Measurements from ENCODE around the gene SPSB2. TPM values are rescaled to one million over a fixed set of nuclear protein-coding genes. Genes with fewer than 3 reads are reported as not detected.

The SPSB2 gene
- total RNA-seq, 3 donors from 2014 or later = 9.0 to 13.4 (median 12.7) TPM

- no peak for TF ChIP-seq CTCF (IDR thresholded peaks at IDR 0.05)
- no peak for TF ChIP-seq POLR2AphosphoS5 (IDR thresholded peaks at IDR 0.05)
- no peak for TF ChIP-seq POLR2A (IDR thresholded peaks at IDR 0.05)
- DNase-seq (ENCODE audit: low spot score in 2 of 2) = no peak
- Histone ChIP-seq H3K4me1 (no peaks in the 10 kb centered on the region), H3K9me3 (no peaks in the 10 kb centered on the region), H3K27ac (no peak overlapping the region), H3K4me3 (no peak overlapping the region), H3K36me3 (no peaks in the 10 kb centered on the region), H3K27me3 (no peaks in the 10 kb centered on the region)
- intact Hi-C loops (cut with DNase I; ENCODE audit: low total_unique reads) = no loop called here
These were observed 26.7 kb downstream of the SPSB2 start for GRCh38 chr12:6846316-6846869.

GRCh38 chr12:6845395-6845794 is 27.7 kb downstream of the SPSB2 start:
- H3K36me3 ChIP-seq = no peaks in the 10 kb centered on the region
- DNase-seq (ENCODE audit: low spot score in 2 of 2) = no peak
- intact Hi-C loops (cut with DNase I; ENCODE audit: low total_unique reads) = no loop called here
- no peaks in the 10 kb centered on the region for H3K27me3 ChIP-seq
- H3K4me3 ChIP-seq = no peak overlapping the region
- H3K27ac ChIP-seq = no peak overlapping the region
- H3K4me1 ChIP-seq = no peaks in the 10 kb centered on the region
- TF ChIP-seq POLR2A (IDR thresholded peaks at IDR 0.05) (no peak), POLR2AphosphoS5 (IDR thresholded peaks at IDR 0.05) (no peak), CTCF (IDR thresholded peaks at IDR 0.05) (no peak)
- no peaks in the 10 kb centered on the region for H3K9me3 ChIP-seq

GRCh38 chr12:6843118-6843902 is 29.8 kb downstream of the SPSB2 start:
- Histone ChIP-seq H3K4me1 (no peaks in the 10 kb centered on the region), H3K9me3 (no peaks in the 10 kb centered on the region), H3K27me3 (no peaks in the 10 kb centered on the region), H3K4me3 (no peak overlapping the region), H3K27ac (no peak overlapping the region), H3K36me3 (no peaks in the 10 kb centered on the region)
- no peak for DNase-seq (ENCODE audit: low spot score in 2 of 2)
- TF ChIP-seq POLR2AphosphoS5 (IDR thresholded peaks at IDR 0.05) (no peak), POLR2A (IDR thresholded peaks at IDR 0.05) (no peak), CTCF (IDR thresholded peaks at IDR 0.05) (no peak)
- intact Hi-C loops (cut with DNase I; ENCODE audit: low total_unique reads) = no loop called here

GRCh38 chr12:6842075-6842474 is 31.0 kb downstream of the SPSB2 start:
- no peaks in the 10 kb centered on the region for H3K4me1 ChIP-seq
- no peak overlapping the region for H3K4me3 ChIP-seq
- no peak overlapping the region for H3K27ac ChIP-seq
- DNase-seq (ENCODE audit: low spot score in 2 of 2) = no peak
- no peaks in the 10 kb centered on the region for H3K9me3 ChIP-seq
- no peaks in the 10 kb centered on the region for H3K27me3 ChIP-seq
- H3K36me3 ChIP-seq = no peaks in the 10 kb centered on the region
- TF ChIP-seq POLR2A (IDR thresholded peaks at IDR 0.05) = no peak
- intact Hi-C loops (cut with DNase I; ENCODE audit: low total_unique reads) = no loop called here

GRCh38 chr12:6840761-6841515 is 32.2 kb downstream of the SPSB2 start, which contains the start of gene GNB3:
Gene GNB3, plus strand, starts transcription at chr12:6840925. Its CDS starts 363 bp downstream, at chr12:6841288.
- no peak within 1 kb of the TSS for H3K27ac ChIP-seq
- TF ChIP-seq CTCF (IDR thresholded peaks at IDR 0.05) (no peak), POLR2A (IDR thresholded peaks at IDR 0.05) (no peak), POLR2AphosphoS5 (IDR thresholded peaks at IDR 0.05) (no peak)
- no peak within 1 kb of the TSS for H3K4me3 ChIP-seq
- H3K9me3 ChIP-seq = no peaks in the 10 kb centered on the region
- intact Hi-C loops (cut with DNase I; ENCODE audit: low total_unique reads) = no loop called here
- H3K27me3 ChIP-seq = no peaks in the 10 kb centered on the region
- no peaks in the 10 kb centered on the region for H3K36me3 ChIP-seq
- H3K4me1 ChIP-seq = no peaks in the 10 kb centered on the region
- DNase-seq (ENCODE audit: low spot score in 2 of 2) = no peak

Measured in breast epithelium (tissue), 4 donors.